GM21381 (cell line): Measurements from ENCODE around the gene CCR5.

Source experiments
- ATAC-seq: cut with Tn5 transposase; IDR thresholded peaks from one replicate; pipeline ENCODE4 v1.9.1; 2021; ENCODE audit warnings: mild to moderate bottlenecking, moderate library complexity; ENCODE audit not compliant: unreplicated experiment

Gene CCR5

GRCh38 chr3:46406788-46407611 is 36.3 kb downstream of the CCR5 start, which contains the start of the genes CCR5AS and CCRL2:
TSS of gene CCR5AS (minus strand) at chr3:46407066.
TSS of gene CCRL2 (plus strand) at chr3:46407259. CDS start at chr3:46408080, 821 bp downstream.
- ATAC-seq, result no peak

- no peak for ATAC-seq
Measured at GRCh38 chr3:46407970-46408369, 37.2 kb downstream of the CCR5 start.

- no peak for ATAC-seq
Measured at GRCh38 chr3:46408853-46409252, 38.1 kb downstream of the CCR5 start.

GRCh38 chr3:46409739-46410489 is 39.2 kb downstream of the CCR5 start:
- ATAC-seq, result no peak

- ATAC-seq, result no peak
Measured at GRCh38 chr3:46410669-46411068, 39.9 kb downstream of the CCR5 start.

- ATAC-seq, result no peak
Measured at GRCh38 chr3:46411271-46411670, 40.5 kb downstream of the CCR5 start.

- no peak for ATAC-seq
Measured at GRCh38 chr3:46412786-46413298, 42.1 kb downstream of the CCR5 start.

GRCh38 chr3:46413951-46414350 is 43.2 kb downstream of the CCR5 start:
- ATAC-seq, result no peak

GRCh38 chr3:46414739-46415138 is 44.0 kb downstream of the CCR5 start:
- ATAC-seq, result no peak

GRCh38 chr3:46416125-46416810 is 45.5 kb downstream of the CCR5 start:
- no peak for ATAC-seq

- ATAC-seq, result no peak
Measured at GRCh38 chr3:46416811-46417510, 46.2 kb downstream of the CCR5 start.

GRCh38 chr3:46417841-46418611 is 47.3 kb downstream of the CCR5 start:
- ATAC-seq, result no peak

- no peak for ATAC-seq
Measured at GRCh38 chr3:46419816-46420215, 49.1 kb downstream of the CCR5 start.

GRCh38 chr3:46420931-46421330 is 50.2 kb downstream of the CCR5 start:
- ATAC-seq, result no peak

- ATAC-seq, result no peak
Measured at GRCh38 chr3:46422617-46423016, 51.9 kb downstream of the CCR5 start.

GRCh38 chr3:46423588-46423987 is 52.8 kb downstream of the CCR5 start:
- no peak for ATAC-seq
